ENCODE data around the gene ZCCHC3. TPM values are rescaled to one million over a fixed set of nuclear protein-coding genes. Genes with fewer than 3 reads are reported as not detected.

ZCCHC3 gene
- total RNA-seq, 4 donors from 2014 or later, result 6.5 to 13.4 (median 10.5) TPM

- no peak for TF ChIP-seq CTCF (IDR thresholded peaks at IDR 0.05; ENCODE audit: low read depth)
Measured at GRCh38 chr20:298776-299391, 1.5 kb downstream of the ZCCHC3 start.

GRCh38 chr20:300345-300990 is 3.1 kb downstream of the ZCCHC3 start:
- no peak for TF ChIP-seq CTCF (IDR thresholded peaks at IDR 0.05; ENCODE audit: low read depth)

GRCh38 chr20:301886-302848 is 4.8 kb downstream of the ZCCHC3 start:
- no peak for TF ChIP-seq CTCF (IDR thresholded peaks at IDR 0.05; ENCODE audit: low read depth)

- no peak for TF ChIP-seq CTCF (IDR thresholded peaks at IDR 0.05; ENCODE audit: low read depth)
Measured at GRCh38 chr20:305745-306144, 8.4 kb downstream of the ZCCHC3 start.

GRCh38 chr20:308427-309038 is 11.2 kb downstream of the ZCCHC3 start:
- no peak for TF ChIP-seq CTCF (IDR thresholded peaks at IDR 0.05; ENCODE audit: low read depth)

GRCh38 chr20:309306-309840 is 12.0 kb downstream of the ZCCHC3 start:
- TF ChIP-seq CTCF (IDR thresholded peaks at IDR 0.05; ENCODE audit: low read depth), result no peak

Measured in subcutaneous adipose tissue (tissue), 4 donors.